GM23338 (cell line): ENCODE results near the gene CPAMD8. TPM values are rescaled to one million over a fixed set of nuclear protein-coding genes. Genes with fewer than 3 reads are reported as not detected.

Source experiments
- ATAC-seq: fragments of 200-7000 bp; cut with Tn5 transposase; 3 replicates; pipeline ENCODE4 v1.9.1; 2020
- DNase-seq: peaks from one replicate; pipeline ENCODE4 v3.0.0-alpha.2; 2015; ENCODE audit warnings: low spot score
- H2AFZ ChIP-seq: fragments of 200-600 bp; sonication (generic); 2 replicates; pipeline ENCODE4 v1.8.0; 2016; ENCODE audit warnings: antibody characterized with exemption, mild to moderate bottlenecking, moderate library complexity
- H3F3A ChIP-seq: fragments of 200-600 bp; sonication (generic); replicated peaks from 2 replicates; pipeline ENCODE4 v1.8.0; 2017; ENCODE audit warnings: antibody characterized with exemption, mixed run types, low read depth
- H3K27ac ChIP-seq: fragments of 200-600 bp; sonication (generic); 2 replicates; pipeline ENCODE4 v1.6.1; 2016; ENCODE audit warnings: low read depth
- H3K27me3 ChIP-seq: fragments of 200-600 bp; sonication (generic); 2 replicates; pipeline ENCODE4 v1.8.0; 2016; ENCODE audit warnings: mild to moderate bottlenecking, mixed run types, moderate library complexity; ENCODE audit not compliant: insufficient read depth
- H3K36me3 ChIP-seq: fragments of 200-600 bp; sonication (generic); 2 replicates; pipeline ENCODE4 v1.8.0; 2016; ENCODE audit warnings: mild to moderate bottlenecking; ENCODE audit not compliant: insufficient read depth
- H3K4me1 ChIP-seq: fragments of 200-600 bp; sonication (generic); 2 replicates; pipeline ENCODE4 v1.8.0; 2016; ENCODE audit warnings: mild to moderate bottlenecking, moderate library complexity; ENCODE audit not compliant: insufficient read depth
- H3K4me2 ChIP-seq: fragments of 200-600 bp; sonication (generic); 2 replicates; pipeline ENCODE4 v1.7.1; 2017; ENCODE audit warnings: mixed run types
- H3K4me3 ChIP-seq: fragments of 200-600 bp; sonication (generic); 2 replicates; pipeline ENCODE4 v1.6.1; 2016; ENCODE audit warnings: mixed run types
- H3K79me2 ChIP-seq: fragments of 200-600 bp; sonication (generic); replicated peaks from 2 replicates; pipeline ENCODE4 v1.8.0; 2017; ENCODE audit warnings: mild to moderate bottlenecking; ENCODE audit not compliant: insufficient read depth
- H3K9me2 ChIP-seq: fragments of 200-600 bp; sonication (generic); 2 replicates; pipeline ENCODE4 v1.8.0; 2017; ENCODE audit not compliant: insufficient read depth
- H4K20me1 ChIP-seq: fragments of 200-600 bp; sonication (generic); replicated peaks from 2 replicates; pipeline ENCODE4 v1.8.0; 2017; ENCODE audit warnings: mild to moderate bottlenecking; ENCODE audit not compliant: insufficient read depth
- H3K27ac Mint-ChIP-seq: 2 replicates; pipeline ENCODE4 v1.8.0; 2020; ENCODE audit warnings: inconsistent platforms, mild to moderate bottlenecking, moderate library complexity, mixed read lengths
- H3K27me3 Mint-ChIP-seq: 3 replicates; pipeline ENCODE4 v1.8.0; 2022; ENCODE audit warnings: low read depth, mild to moderate bottlenecking, moderate library complexity, mixed read lengths, inconsistent platforms; ENCODE audit not compliant: insufficient read depth, poor library complexity
- H3K36me3 Mint-ChIP-seq: 3 replicates; pipeline ENCODE4 v1.8.0; 2021; ENCODE audit warnings: low read depth, mild to moderate bottlenecking, inconsistent platforms, moderate library complexity, mixed read lengths
- H3K4me1 Mint-ChIP-seq: 3 replicates; pipeline ENCODE4 v1.8.0; 2020; ENCODE audit warnings: mild to moderate bottlenecking, inconsistent platforms, mixed read lengths
- H3K4me3 Mint-ChIP-seq: 3 replicates; pipeline ENCODE4 v1.8.0; 2021; ENCODE audit warnings: moderate library complexity, mild to moderate bottlenecking, inconsistent platforms, mixed read lengths
- H3K9me3 Mint-ChIP-seq: 3 replicates; pipeline ENCODE4 v1.8.0; 2020; ENCODE audit warnings: moderate library complexity, mild to moderate bottlenecking, inconsistent platforms, mixed read lengths
- EZH2 ChIP-seq: fragments of 200-600 bp; sonication (generic); IDR thresholded peaks from one replicate; pipeline ENCODE4 v1.8.0; 2017; ENCODE audit warnings: antibody characterized with exemption, mild to moderate bottlenecking, low read depth; ENCODE audit not compliant: unreplicated experiment
- EZH2phosphoT487 ChIP-seq: fragments of 200-600 bp; sonication (generic); IDR thresholded peaks from one replicate; pipeline ENCODE4 v1.8.1; 2018; ENCODE audit warnings: antibody characterized with exemption; ENCODE audit not compliant: unreplicated experiment
- ZNF331 ChIP-seq: fragments of 250-450 bp; sonication (Bioruptor Pico); IDR thresholded peaks from 2 replicates; pipeline ENCODE4 v1.5.0; 2020; ENCODE audit warnings: low read depth, mild to moderate bottlenecking, moderate library complexity
- polyA plus RNA-seq: library from polyadenylated mRNA; unstranded; fragments of >200 nt; fragmentation: Nextera tagmentation; extraction: Ambion mirVana; gene quantifications from 2 replicates; pipeline ENCODE4 v1.2.1, GENCODE V29; 2016
- total RNA-seq: library from RNA; depleted of rRNA; stranded (reverse); fragments of >200 nt; shearing (Covaris generic); gene quantifications from 2 replicates; pipeline ENCODE4 v1.2.3, GENCODE V29; 2014
- TF ChIP-seq, protein P1 (sequence below): fragments of 250-450 bp; sonication (Bioruptor Pico); IDR thresholded peaks from 2 replicates; pipeline ENCODE4 v1.5.0; 2020; ENCODE audit warnings: mild to moderate bottlenecking, moderate library complexity
- TF ChIP-seq, protein P2 (sequence below): IDR thresholded peaks from 2 replicates; pipeline ENCODE4 v1.6.1; 2016; ENCODE audit warnings: antibody characterized with exemption

CPAMD8 gene
- total and polyA plus RNA-seq, 2 experiments from 2014 or later, result 4.4 to 11.8 TPM

DNA sequence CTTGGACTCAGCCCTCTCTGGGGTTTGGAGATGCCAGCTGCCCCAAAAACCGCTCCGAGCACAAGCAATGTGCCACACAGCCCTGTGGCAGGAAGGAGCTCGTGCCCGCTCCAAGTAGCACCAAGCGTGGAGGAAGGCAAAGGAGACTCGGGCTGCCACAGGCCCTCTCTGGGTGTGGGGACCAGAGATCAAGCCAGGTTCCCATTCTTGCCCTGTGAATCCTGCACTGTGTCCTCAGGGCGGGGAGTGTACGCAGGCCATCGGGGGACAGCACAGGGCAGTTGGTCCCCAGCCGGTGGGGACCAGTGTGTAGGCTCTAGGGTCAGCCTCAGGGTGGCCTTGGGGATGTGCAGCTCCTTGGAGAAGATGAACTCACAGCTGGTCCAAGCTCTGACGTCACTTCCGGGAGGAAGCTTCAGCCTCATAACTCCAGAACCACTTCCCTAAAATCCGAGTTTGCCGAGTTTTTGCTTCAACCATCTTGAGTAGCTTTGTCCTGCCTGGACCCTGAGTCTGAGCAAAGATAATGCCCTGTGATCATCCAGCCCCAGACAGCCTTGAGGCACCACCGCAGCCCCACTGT is 9.3 kb upstream of the CPAMD8 start:
- Histone ChIP-seq H2AFZ (no peak overlapping the region), H3K36me3 (no peaks in the 10 kb centered on the region), H3K4me1 (no peaks in the 10 kb centered on the region), H4K20me1 (no peaks in the 10 kb centered on the region), H3K79me2 (no peaks in the 10 kb centered on the region), H3K27ac (no peak overlapping the region), H3K4me2 (no peak overlapping the region), H3K9me2 (no peaks in the 10 kb centered on the region), H3K27me3 (no peaks in the 10 kb centered on the region), H3K4me3 (no peak overlapping the region), H3F3A (no peaks in the 10 kb centered on the region)
- H3K27ac Mint-ChIP-seq, result no peak overlapping the region
- peaks cover 2% of the 10 kb centered on the region; the same call in 1 of the 3 replicates for H3K9me3 Mint-ChIP-seq
- H3K4me1 Mint-ChIP-seq, result no peaks in the 10 kb centered on the region; the same call in 2 of the 3 replicates
- DNase-seq (no peak), ATAC-seq (no peak)
- H3K4me3 Mint-ChIP-seq, result no peak overlapping the region
- H3K27me3 Mint-ChIP-seq, result peaks cover 9% of the 10 kb centered on the region
- TF ChIP-seq EZH2, result no peak
- TF ChIP-seq, protein P1, sequence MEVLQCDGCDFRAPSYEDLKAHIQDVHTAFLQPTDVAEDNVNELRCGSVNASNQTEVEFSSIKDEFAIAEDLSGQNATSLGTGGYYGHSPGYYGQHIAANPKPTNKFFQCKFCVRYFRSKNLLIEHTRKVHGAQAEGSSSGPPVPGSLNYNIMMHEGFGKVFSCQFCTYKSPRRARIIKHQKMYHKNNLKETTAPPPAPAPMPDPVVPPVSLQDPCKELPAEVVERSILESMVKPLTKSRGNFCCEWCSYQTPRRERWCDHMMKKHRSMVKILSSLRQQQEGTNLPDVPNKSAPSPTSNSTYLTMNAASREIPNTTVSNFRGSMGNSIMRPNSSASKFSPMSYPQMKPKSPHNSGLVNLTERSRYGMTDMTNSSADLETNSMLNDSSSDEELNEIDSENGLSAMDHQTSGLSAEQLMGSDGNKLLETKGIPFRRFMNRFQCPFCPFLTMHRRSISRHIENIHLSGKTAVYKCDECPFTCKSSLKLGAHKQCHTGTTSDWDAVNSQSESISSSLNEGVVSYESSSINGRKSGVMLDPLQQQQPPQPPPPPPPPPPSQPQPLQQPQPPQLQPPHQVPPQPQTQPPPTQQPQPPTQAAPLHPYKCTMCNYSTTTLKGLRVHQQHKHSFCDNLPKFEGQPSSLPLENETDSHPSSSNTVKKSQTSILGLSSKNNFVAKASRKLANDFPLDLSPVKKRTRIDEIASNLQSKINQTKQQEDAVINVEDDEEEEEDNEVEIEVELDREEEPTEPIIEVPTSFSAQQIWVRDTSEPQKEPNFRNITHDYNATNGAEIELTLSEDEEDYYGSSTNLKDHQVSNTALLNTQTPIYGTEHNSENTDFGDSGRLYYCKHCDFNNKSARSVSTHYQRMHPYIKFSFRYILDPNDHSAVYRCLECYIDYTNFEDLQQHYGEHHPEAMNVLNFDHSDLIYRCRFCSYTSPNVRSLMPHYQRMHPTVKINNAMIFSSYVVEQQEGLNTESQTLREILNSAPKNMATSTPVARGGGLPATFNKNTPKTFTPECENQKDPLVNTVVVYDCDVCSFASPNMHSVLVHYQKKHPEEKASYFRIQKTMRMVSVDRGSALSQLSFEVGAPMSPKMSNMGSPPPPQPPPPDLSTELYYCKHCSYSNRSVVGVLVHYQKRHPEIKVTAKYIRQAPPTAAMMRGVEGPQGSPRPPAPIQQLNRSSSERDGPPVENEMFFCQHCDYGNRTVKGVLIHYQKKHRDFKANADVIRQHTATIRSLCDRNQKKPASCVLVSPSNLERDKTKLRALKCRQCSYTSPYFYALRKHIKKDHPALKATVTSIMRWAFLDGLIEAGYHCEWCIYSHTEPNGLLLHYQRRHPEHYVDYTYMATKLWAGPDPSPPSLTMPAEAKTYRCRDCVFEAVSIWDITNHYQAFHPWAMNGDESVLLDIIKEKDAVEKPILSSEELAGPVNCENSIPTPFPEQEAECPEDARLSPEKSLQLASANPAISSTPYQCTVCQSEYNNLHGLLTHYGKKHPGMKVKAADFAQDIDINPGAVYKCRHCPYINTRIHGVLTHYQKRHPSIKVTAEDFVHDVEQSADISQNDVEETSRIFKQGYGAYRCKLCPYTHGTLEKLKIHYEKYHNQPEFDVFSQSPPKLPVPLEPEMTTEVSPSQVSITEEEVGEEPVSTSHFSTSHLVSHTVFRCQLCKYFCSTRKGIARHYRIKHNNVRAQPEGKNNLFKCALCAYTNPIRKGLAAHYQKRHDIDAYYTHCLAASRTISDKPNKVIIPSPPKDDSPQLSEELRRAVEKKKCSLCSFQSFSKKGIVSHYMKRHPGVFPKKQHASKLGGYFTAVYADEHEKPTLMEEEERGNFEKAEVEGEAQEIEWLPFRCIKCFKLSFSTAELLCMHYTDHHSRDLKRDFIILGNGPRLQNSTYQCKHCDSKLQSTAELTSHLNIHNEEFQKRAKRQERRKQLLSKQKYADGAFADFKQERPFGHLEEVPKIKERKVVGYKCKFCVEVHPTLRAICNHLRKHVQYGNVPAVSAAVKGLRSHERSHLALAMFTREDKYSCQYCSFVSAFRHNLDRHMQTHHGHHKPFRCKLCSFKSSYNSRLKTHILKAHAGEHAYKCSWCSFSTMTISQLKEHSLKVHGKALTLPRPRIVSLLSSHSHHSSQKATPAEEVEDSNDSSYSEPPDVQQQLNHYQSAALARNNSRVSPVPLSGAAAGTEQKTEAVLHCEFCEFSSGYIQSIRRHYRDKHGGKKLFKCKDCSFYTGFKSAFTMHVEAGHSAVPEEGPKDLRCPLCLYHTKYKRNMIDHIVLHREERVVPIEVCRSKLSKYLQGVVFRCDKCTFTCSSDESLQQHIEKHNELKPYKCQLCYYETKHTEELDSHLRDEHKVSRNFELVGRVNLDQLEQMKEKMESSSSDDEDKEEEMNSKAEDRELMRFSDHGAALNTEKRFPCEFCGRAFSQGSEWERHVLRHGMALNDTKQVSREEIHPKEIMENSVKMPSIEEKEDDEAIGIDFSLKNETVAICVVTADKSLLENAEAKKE (CRISPR knock-in tag), result no peak
- TF ChIP-seq EZH2phosphoT487, result no peak
- TF ChIP-seq ZNF331 (CRISPR knock-in tag), result no peak
- TF ChIP-seq, protein P2, sequence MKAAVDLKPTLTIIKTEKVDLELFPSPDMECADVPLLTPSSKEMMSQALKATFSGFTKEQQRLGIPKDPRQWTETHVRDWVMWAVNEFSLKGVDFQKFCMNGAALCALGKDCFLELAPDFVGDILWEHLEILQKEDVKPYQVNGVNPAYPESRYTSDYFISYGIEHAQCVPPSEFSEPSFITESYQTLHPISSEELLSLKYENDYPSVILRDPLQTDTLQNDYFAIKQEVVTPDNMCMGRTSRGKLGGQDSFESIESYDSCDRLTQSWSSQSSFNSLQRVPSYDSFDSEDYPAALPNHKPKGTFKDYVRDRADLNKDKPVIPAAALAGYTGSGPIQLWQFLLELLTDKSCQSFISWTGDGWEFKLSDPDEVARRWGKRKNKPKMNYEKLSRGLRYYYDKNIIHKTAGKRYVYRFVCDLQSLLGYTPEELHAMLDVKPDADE, result no peak
- no peaks in the 10 kb centered on the region for H3K36me3 Mint-ChIP-seq
